ENCODE data around the gene CMTM4.
"Not testable (repeated sequence)": the region's sequence is repeated elsewhere in the genome, so short reads cannot be mapped to it uniquely, and the experiment has no call there.

The CMTM4 gene

DNA sequence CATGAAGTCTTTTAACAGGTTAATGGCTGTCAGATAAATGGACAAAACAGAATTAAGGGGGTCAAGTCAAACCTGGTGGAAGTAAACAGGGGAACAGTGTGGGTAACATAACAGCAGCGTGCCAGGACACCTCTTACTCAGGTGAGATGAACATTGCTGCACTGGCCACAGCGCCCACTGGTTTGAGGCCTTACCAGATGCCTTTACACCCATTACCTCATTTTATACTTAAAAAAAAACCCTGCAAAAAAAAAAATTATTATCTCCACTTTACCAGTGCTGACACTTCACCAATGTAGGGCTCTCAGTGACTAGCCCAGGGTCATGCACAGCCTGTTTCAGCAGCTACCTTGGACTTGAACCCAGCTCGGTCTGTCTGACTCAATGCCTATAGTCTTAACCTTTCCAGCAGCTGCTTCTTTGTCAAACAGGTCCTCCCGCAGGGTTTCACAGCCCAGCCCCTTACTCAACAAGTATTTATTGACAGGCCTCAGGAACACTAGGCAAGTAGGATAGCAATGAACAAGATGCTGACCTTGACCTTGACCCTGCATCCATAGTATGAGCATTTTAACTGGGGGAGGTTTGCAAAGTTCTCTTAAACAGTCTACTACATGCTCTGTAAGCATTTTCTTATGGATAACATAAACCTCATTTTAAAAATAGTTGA lies 61.9 kb downstream of the CMTM4 start:
- H3K27ac Mint-ChIP-seq = no peak overlapping the region
- no peak for DNase-seq (ENCODE audit: low spot score in 2 of 2)
- H3K27me3 Mint-ChIP-seq = peaks cover 15% of the 10 kb centered on the region
- no peaks in the 10 kb centered on the region for H3K36me3 Mint-ChIP-seq
- no peak overlapping the region for H3K4me3 Mint-ChIP-seq
- no peaks in the 10 kb centered on the region for H3K9me3 Mint-ChIP-seq
- ATAC-seq (ENCODE audit: low read depth) = no peak
- no peaks in the 10 kb centered on the region for H3K4me1 Mint-ChIP-seq

DNA sequence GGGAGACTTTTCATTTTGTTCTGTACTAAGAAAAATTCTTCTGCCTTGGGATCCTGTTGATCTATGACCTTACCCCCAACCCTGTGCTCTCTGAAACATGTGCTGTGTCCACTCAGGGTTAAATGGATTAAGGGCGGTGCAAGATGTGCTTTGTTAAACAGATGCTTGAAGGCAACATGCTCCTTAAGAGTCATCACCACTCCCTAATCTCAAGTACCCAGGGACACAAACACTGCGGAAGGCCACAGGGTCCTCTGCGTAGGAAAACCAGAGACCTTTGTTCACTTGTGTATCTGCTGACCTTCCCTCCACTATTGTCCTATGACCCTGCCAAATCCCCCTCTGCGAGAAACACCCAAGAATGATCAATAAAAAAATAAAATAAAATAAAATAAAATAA lies 65.0 kb downstream of the CMTM4 start:
- H3K36me3 Mint-ChIP-seq; H3K27me3 Mint-ChIP-seq; H3K9me3 Mint-ChIP-seq; H3K4me3 Mint-ChIP-seq; H3K4me1 Mint-ChIP-seq; H3K27ac Mint-ChIP-seq; ATAC-seq (ENCODE audit: low read depth); DNase-seq (ENCODE audit: low spot score in 2 of 2): not testable (repeated sequence)

DNA sequence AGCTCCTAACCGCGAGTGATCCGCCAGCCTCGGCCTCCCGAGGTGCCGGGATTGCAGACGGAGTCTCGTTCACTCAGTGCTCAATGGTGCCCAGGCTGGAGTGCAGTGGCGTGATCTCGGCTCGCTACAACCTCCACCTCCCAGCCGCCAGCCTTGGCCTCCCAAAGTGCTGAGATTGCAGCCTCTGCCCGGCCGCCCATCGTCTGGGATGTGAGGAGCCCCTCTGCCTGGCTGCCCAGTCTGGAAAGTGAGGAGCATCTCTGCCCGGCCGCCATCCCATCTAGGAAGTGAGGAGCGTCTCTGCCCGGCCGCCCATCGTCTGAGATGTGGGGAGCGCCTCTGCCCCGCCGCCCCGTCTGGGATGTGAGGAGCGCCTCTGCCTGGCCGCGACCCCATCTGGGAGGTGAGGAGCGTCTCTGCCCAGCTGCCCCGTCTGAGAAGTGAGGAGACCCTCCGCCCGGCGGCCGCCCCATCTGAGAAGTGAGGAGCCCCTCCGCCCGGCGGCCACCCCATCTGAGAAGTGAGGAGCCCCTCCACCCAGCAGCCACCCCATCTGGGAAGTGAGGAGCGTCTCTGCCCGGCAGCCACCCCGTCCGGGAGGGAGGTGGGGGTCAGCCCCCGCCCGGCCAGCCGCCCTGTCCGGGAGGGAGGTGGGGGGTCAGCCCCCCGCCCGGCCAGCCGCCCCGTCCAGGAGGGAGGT lies 65.8 kb downstream of the CMTM4 start:
- not testable (repeated sequence) for H3K36me3 Mint-ChIP-seq, H3K4me3 Mint-ChIP-seq, H3K27me3 Mint-ChIP-seq

DNA sequence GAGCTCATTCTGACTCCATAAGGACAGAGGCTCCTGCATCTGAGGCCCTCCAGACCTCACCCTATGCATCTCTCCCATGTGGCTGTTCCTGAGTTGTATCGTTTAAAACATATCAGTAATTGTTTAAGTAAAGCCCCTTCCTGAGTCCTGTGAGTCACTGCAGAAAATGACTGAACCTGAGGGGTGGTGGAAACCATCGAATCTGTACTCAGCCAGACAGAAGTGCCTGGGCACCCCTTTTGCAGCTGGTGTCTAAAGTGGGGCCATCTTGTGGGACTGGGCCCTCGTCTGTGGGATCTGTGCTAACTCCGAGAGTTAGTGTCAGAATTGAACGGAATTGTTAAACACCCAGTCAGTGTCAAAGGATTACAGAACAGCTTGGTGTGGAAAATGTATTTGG lies 66.7 kb downstream of the CMTM4 start:
- H3K4me1 Mint-ChIP-seq = no peaks in the 10 kb centered on the region
- ATAC-seq (ENCODE audit: low read depth) (no peak), DNase-seq (ENCODE audit: low spot score in 2 of 2) (no peak)
- no peak overlapping the region for H3K4me3 Mint-ChIP-seq
- no peaks in the 10 kb centered on the region for H3K36me3 Mint-ChIP-seq
- H3K9me3 Mint-ChIP-seq = no peaks in the 10 kb centered on the region
- H3K27me3 Mint-ChIP-seq = peaks cover 8% of the 10 kb centered on the region
- no peak overlapping the region for H3K27ac Mint-ChIP-seq

More for the DNA sequence above, 65.8 kb downstream of the CMTM4 start:
- not testable (repeated sequence) for DNase-seq (ENCODE audit: low spot score in 2 of 2); H3K27ac Mint-ChIP-seq; H3K4me1 Mint-ChIP-seq; ATAC-seq (ENCODE audit: low read depth); H3K9me3 Mint-ChIP-seq

GRCh38 chr16:66627611-66628378 lies 68.7 kb downstream of the CMTM4 start:
- not testable (repeated sequence) for ATAC-seq (ENCODE audit: low read depth)

DNA sequence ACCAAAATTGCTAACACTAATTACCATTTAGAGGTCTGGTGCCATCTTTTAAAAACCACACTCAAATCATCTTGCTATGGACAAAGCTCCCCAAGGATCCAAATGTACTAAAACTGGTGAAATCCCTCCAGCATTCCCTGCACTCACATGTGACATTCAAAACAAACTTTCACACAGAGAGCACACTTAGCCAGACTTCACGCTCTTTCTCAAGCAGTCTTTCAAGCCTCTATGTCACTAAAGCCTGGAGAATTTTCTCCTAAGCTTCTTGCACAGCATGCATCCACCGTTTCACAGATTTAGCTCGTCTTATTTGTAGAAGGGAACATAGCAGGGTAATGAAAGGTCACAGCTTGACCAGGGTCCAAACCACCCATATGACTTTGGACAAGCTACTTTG lies 72.8 kb downstream of the CMTM4 start:
- H3K9me3 Mint-ChIP-seq = no peaks in the 10 kb centered on the region
- ATAC-seq (ENCODE audit: low read depth) (no peak), DNase-seq (ENCODE audit: low spot score in 2 of 2) (no peak)
- no peak overlapping the region for H3K4me3 Mint-ChIP-seq
- H3K27ac Mint-ChIP-seq = no peak overlapping the region
- peaks cover 2% of the 10 kb centered on the region for H3K4me1 Mint-ChIP-seq
- peaks cover 13% of the 10 kb centered on the region for H3K27me3 Mint-ChIP-seq
- no peaks in the 10 kb centered on the region for H3K36me3 Mint-ChIP-seq

More at GRCh38 chr16:66627611-66628378, 68.7 kb downstream of the CMTM4 start:
- not testable (repeated sequence) for H3K27ac Mint-ChIP-seq; H3K27me3 Mint-ChIP-seq; DNase-seq (ENCODE audit: low spot score in 2 of 2); H3K4me3 Mint-ChIP-seq; H3K4me1 Mint-ChIP-seq; H3K36me3 Mint-ChIP-seq; H3K9me3 Mint-ChIP-seq

DNA sequence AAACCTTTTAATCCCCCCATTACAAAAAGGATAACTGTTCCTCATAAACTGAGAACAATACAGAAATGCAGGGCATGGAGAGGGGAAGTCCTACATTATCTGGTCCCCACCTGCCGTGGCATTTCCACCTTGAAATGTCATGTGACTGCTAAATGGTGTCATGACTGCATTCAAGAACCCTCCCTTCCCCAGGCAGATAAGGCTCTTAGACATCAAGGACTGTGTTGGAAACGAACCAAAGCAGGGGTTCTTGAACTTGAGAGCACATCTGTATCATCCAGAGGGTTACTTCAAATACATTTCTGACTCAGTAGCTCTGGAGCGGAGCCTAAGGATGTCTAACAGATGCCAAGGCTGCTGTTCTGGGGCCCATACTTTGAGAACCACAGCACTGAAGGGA lies 73.7 kb downstream of the CMTM4 start:
- no peak overlapping the region for H3K4me3 Mint-ChIP-seq
- H3K27ac Mint-ChIP-seq = no peak overlapping the region
- ATAC-seq (ENCODE audit: low read depth) (no peak), DNase-seq (ENCODE audit: low spot score in 2 of 2) (no peak)
- H3K27me3 Mint-ChIP-seq = peaks cover 13% of the 10 kb centered on the region
- no peaks in the 10 kb centered on the region for H3K36me3 Mint-ChIP-seq
- no peaks in the 10 kb centered on the region for H3K9me3 Mint-ChIP-seq
- H3K4me1 Mint-ChIP-seq = peaks cover 2% of the 10 kb centered on the region

DNA sequence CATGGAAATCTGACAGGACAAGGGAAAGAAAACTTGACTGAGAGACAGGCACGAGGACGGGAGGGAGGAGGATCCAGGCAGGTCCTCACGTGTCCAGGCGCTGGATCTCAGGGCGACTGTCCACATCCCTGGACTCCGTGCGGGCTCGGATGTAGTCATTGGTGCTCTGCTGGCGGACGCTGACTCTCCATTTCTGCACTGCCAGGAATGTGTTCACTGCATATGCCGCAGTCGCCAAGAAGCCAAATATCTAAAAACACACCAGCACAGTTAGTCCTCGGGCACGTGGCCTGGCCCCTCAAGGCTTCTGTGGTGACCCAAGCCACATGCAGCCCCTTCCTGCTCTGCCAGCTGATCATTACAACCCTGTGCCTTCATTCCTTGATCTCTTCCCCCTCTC lies 74.6 kb downstream of the CMTM4 start:
- Mint-ChIP-seq H3K27me3 (peaks cover 14% of the 10 kb centered on the region), H3K9me3 (no peaks in the 10 kb centered on the region), H3K27ac (no peak overlapping the region), H3K4me3 (no peak overlapping the region), H3K36me3 (no peaks in the 10 kb centered on the region), H3K4me1 (peaks cover 2% of the 10 kb centered on the region)
- ATAC-seq (ENCODE audit: low read depth) = no peak
- DNase-seq (ENCODE audit: low spot score in 2 of 2) = no peak

DNA sequence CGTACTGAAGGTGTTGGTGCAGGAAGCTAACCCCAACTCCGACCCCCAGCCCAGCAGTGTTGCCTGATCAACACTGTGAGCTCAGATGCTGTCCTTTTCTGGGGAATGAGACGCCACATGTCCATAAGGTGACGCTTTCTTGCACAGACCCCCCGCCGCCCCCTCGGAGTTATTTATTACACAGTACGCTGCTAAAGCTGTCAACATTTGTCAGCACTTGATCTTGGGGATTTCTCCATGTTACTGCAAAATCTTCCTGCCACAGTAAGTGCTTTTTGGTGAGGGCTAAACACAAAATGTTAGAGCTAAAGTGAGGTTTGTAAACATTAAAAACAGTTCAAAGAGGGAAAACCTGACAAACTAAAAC lies 76.1 kb downstream of the CMTM4 start:
- ATAC-seq (ENCODE audit: low read depth) (no peak), DNase-seq (ENCODE audit: low spot score in 2 of 2) (no peak)
- Mint-ChIP-seq H3K4me3 (no peak overlapping the region), H3K36me3 (no peaks in the 10 kb centered on the region), H3K9me3 (no peaks in the 10 kb centered on the region), H3K4me1 (peaks cover 2% of the 10 kb centered on the region), H3K27ac (no peak overlapping the region), H3K27me3 (peaks cover 14% of the 10 kb centered on the region)

GRCh38 chr16:66619534-66620428 lies 76.8 kb downstream of the CMTM4 start:
- H3K9me3 Mint-ChIP-seq = no peaks in the 10 kb centered on the region
- H3K4me3 Mint-ChIP-seq = no peak overlapping the region
- peaks cover 2% of the 10 kb centered on the region for H3K4me1 Mint-ChIP-seq
- ATAC-seq (ENCODE audit: low read depth) (no peak), DNase-seq (ENCODE audit: low spot score in 2 of 2) (no peak)
- H3K27me3 Mint-ChIP-seq = peaks cover 14% of the 10 kb centered on the region
- H3K27ac Mint-ChIP-seq = no peak overlapping the region
- no peaks in the 10 kb centered on the region for H3K36me3 Mint-ChIP-seq

- H3K9me3 Mint-ChIP-seq = no peaks in the 10 kb centered on the region
- H3K4me1 Mint-ChIP-seq = peaks cover 2% of the 10 kb centered on the region
- H3K4me3 Mint-ChIP-seq = no peak overlapping the region
- no peak for ATAC-seq (ENCODE audit: low read depth)
- no peaks in the 10 kb centered on the region for H3K36me3 Mint-ChIP-seq
- no peak overlapping the region for H3K27ac Mint-ChIP-seq
- peaks cover 11% of the 10 kb centered on the region for H3K27me3 Mint-ChIP-seq
- DNase-seq (ENCODE audit: low spot score in 2 of 2) = no peak
Measured at GRCh38 chr16:66618588-66619375, 77.8 kb downstream of the CMTM4 start.

GRCh38 chr16:66617728-66618127 lies 78.8 kb downstream of the CMTM4 start:
- DNase-seq (ENCODE audit: low spot score in 2 of 2) (no peak), ATAC-seq (ENCODE audit: low read depth) (no peak)
- H3K27me3 Mint-ChIP-seq = peaks cover 7% of the 10 kb centered on the region
- no peaks in the 10 kb centered on the region for H3K36me3 Mint-ChIP-seq
- H3K4me1 Mint-ChIP-seq = peaks cover 2% of the 10 kb centered on the region
- no peaks in the 10 kb centered on the region for H3K9me3 Mint-ChIP-seq
- no peak overlapping the region for H3K27ac Mint-ChIP-seq
- H3K4me3 Mint-ChIP-seq = no peak overlapping the region

DNA sequence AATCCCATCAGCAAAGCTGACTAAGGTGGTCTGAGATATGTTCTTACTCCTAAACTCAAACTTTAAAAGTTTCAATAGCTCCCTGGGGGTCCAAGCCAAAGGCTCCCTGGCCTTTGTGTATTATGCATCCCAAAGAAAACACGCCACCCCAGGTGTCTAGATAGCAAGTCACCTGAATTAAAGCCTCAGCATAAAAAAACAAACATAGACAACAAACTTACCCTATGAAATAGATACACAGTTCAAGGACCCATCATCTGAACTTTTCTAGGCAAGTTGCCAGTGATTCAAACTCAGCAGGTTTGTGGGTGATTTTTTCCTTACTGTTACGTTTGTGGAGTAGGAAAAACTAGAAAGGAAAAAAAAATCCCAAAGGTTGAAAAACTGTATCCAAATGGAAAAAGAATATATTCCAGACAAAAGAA lies 79.5 kb downstream of the CMTM4 start:
- Mint-ChIP-seq H3K27ac (no peak overlapping the region), H3K27me3 (peaks cover 7% of the 10 kb centered on the region), H3K36me3 (no peaks in the 10 kb centered on the region), H3K9me3 (no peaks in the 10 kb centered on the region), H3K4me3 (no peak overlapping the region), H3K4me1 (peaks cover 2% of the 10 kb centered on the region)
- DNase-seq (ENCODE audit: low spot score in 2 of 2) (no peak), ATAC-seq (ENCODE audit: low read depth) (no peak)
